SU-DHL-6 (cell line): Measurements from ENCODE around the gene KRTAP5-3.

Experiments
- CTCF ChIP-seq: fragments of 200-600 bp; sonication (generic); IDR thresholded peaks from one replicate; pipeline ENCODE4 v1.5.1; 2017; ENCODE audit warnings: antibody characterized with exemption, mild to moderate bottlenecking, low read length, moderate library complexity; ENCODE audit not compliant: insufficient read depth, poor library complexity, severe bottlenecking
- EZH2phosphoT487 ChIP-seq: fragments of 200-600 bp; sonication (generic), shearing (Covaris generic); conservative IDR thresholded peaks from 2 replicates; pipeline ENCODE4 v1.6.1; 2018; ENCODE audit warnings: mild to moderate bottlenecking, antibody characterized with exemption, low read length, moderate library complexity, mixed read lengths

DNA sequence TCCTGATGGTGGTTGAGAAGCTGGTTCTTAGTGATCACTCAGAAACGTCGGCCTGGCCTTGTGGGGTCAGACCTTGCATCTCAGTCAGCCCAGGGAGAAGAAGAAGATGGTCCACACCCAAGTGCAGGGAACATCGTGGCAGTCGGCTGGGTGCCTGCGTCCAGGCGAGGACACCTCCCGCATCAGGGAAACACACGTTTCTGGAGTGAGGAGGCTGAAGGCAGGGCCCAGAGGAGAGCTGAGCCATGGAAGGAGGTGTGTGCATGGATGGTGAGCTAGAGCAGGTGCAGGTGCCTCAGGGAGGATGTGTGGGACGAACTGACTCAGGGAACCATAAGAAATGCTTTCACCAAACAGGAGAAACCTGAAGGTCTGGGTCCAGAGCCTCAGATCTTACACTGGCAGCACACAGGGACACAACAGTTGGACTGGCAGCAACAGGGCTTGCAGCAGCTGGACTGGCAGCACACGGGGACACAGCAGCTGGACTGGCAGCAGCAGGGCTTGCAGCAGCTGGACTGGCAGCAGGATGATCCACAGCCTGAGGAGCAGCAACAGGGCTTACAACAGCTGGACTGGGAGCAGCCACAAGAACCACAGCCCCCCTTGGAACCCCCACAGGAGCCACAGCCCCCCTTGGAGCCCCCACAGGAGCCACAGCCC lies 10.8 kb downstream of the KRTAP5-3 start:
- TF ChIP-seq CTCF (no peak), EZH2phosphoT487 (no peak)
